Progenitor cell of endocrine pancreas (in vitro differentiated cells): ENCODE data around the gene XPNPEP2. TPM values are rescaled to one million over a fixed set of nuclear protein-coding genes. Genes with fewer than 3 reads are reported as not detected.

Experiments
- DNase-seq: peaks from one replicate; pipeline ENCODE4 v3.0.0; 2021; ENCODE audit warnings: low spot score; ENCODE audit not compliant: unreplicated experiment
- H3K27ac Mint-ChIP-seq: 2 replicates; pipeline ENCODE4 v1.8.0; 2021; ENCODE audit warnings: mild to moderate bottlenecking, moderate library complexity, mixed read lengths
- H3K27me3 Mint-ChIP-seq: 2 replicates; pipeline ENCODE4 v1.8.0; 2021; ENCODE audit warnings: mixed read lengths
- H3K36me3 Mint-ChIP-seq: 2 replicates; pipeline ENCODE4 v1.8.0; 2022; ENCODE audit warnings: mixed read lengths; ENCODE audit not compliant: insufficient read depth
- H3K4me1 Mint-ChIP-seq: 2 replicates; pipeline ENCODE4 v1.8.0; 2021; ENCODE audit warnings: low read depth, mixed read lengths
- H3K4me3 Mint-ChIP-seq: 2 replicates; pipeline ENCODE4 v1.8.0; 2021; ENCODE audit warnings: low read depth, mild to moderate bottlenecking, moderate library complexity, mixed read lengths
- H3K9me3 Mint-ChIP-seq: 2 replicates; pipeline ENCODE4 v1.8.0; 2021; ENCODE audit warnings: low read depth, mixed read lengths
- total RNA-seq: library from RNA; stranded (reverse); gene quantifications from 2 replicates; pipeline ENCODE4 v1.2.1, GENCODE V29; 2021
- TF ChIP-seq, protein P1 (sequence below): fragments of 200-600 bp; sonication (generic); IDR thresholded peaks from one replicate; pipeline ENCODE4 v1.5.0; 2021; ENCODE audit warnings: antibody characterized with exemption, mild to moderate bottlenecking; ENCODE audit not compliant: unreplicated experiment

The XPNPEP2 gene
- total RNA-seq, 1 donor from 2014 or later, result not detected

DNA sequence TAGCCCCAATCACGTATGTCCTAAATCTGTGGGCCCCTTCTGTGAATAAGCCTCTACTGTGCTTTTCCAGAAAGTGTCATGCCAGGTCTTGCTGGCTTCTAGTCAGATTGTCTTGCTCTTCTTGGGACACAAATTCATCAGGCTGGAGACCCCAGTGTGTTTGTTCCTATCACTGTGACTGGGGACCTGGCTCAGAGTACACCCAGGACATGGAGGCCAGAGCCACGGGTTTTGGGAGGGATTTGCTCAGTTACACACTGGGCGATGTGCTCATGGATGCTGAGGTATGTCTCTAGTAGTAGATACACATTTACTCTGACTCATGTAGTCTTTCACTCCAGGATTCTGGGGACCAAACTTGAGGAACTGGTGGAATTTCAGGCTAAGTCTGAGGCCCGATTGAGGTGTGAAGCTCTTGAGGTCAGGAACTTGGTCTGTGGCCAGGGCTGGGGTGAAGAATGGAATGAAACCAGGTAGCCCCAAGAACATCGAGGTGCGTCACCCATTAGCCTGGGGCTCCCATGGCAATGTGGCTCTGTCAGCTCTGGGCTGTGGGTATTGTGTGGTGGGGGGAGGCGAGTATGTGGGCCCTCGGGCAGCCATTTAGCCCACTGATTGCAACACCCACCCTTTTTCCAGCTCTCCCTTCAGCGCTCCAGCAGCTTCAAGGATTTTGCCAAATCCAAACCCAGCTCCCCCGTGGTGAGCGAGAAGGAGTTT lies 48.7 kb downstream of the XPNPEP2 start:
- H3K36me3 Mint-ChIP-seq, result no peaks in the 10 kb centered on the region
- no peak overlapping the region for H3K27ac Mint-ChIP-seq
- peaks cover 5% of the 10 kb centered on the region for H3K9me3 Mint-ChIP-seq
- H3K4me3 Mint-ChIP-seq, result no peak overlapping the region
- no peaks in the 10 kb centered on the region for H3K4me1 Mint-ChIP-seq
- TF ChIP-seq, protein P1, sequence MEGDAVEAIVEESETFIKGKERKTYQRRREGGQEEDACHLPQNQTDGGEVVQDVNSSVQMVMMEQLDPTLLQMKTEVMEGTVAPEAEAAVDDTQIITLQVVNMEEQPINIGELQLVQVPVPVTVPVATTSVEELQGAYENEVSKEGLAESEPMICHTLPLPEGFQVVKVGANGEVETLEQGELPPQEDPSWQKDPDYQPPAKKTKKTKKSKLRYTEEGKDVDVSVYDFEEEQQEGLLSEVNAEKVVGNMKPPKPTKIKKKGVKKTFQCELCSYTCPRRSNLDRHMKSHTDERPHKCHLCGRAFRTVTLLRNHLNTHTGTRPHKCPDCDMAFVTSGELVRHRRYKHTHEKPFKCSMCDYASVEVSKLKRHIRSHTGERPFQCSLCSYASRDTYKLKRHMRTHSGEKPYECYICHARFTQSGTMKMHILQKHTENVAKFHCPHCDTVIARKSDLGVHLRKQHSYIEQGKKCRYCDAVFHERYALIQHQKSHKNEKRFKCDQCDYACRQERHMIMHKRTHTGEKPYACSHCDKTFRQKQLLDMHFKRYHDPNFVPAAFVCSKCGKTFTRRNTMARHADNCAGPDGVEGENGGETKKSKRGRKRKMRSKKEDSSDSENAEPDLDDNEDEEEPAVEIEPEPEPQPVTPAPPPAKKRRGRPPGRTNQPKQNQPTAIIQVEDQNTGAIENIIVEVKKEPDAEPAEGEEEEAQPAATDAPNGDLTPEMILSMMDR, result no peak
- no peaks in the 10 kb centered on the region for H3K27me3 Mint-ChIP-seq
- DNase-seq, result no peak

DNA sequence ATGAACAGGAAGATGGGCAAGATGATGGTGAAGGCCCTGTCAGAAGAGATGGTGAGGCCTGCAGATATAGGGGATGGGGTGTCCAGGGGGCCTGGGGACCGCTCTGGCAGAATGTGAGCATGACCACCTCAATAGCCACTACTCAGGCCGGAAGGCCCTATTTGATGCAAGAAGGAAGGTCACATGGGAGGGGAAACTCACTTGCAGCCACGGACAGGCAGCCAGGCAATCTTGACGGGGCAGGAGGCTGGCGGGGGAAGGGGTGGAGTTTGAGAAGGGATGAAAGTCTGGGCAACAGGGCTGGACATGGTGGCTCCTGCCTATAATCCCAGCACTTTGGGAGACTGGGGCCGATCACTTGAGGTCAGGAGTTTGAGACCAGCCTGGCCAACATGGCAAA lies 49.7 kb downstream of the XPNPEP2 start:
- Mint-ChIP-seq H3K36me3 (no peaks in the 10 kb centered on the region), H3K27ac (no peak overlapping the region), H3K27me3 (no peaks in the 10 kb centered on the region), H3K4me1 (no peaks in the 10 kb centered on the region), H3K9me3 (peaks cover 5% of the 10 kb centered on the region), H3K4me3 (no peak overlapping the region)
- no peak for DNase-seq
- TF ChIP-seq, protein P1, result no peak

DNA sequence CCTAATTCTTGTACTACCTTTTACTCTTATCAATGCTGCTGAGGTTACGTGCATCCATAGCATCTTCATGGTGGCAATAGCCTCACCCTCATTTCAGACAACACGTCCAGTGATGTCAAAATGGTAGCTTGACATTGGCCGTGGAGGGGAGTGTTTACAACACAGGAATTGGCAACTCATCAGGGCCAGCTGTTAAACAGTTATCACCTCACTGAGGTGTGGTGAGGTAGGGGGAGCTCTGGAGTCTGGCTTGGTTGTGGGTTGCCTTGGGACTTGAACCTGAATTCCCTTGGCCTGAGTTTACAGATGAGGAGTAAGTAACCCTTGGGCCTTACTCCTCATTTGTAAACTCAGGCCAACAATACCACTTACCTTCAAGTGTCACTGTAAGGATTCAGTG lies 51.4 kb downstream of the XPNPEP2 start:
- H3K4me1 Mint-ChIP-seq, result no peaks in the 10 kb centered on the region
- no peaks in the 10 kb centered on the region for H3K36me3 Mint-ChIP-seq
- no peak overlapping the region for H3K27ac Mint-ChIP-seq
- H3K27me3 Mint-ChIP-seq, result no peaks in the 10 kb centered on the region
- TF ChIP-seq, protein P1, result no peak
- peaks cover 5% of the 10 kb centered on the region for H3K9me3 Mint-ChIP-seq
- H3K4me3 Mint-ChIP-seq, result no peak overlapping the region
- DNase-seq, result no peak

DNA sequence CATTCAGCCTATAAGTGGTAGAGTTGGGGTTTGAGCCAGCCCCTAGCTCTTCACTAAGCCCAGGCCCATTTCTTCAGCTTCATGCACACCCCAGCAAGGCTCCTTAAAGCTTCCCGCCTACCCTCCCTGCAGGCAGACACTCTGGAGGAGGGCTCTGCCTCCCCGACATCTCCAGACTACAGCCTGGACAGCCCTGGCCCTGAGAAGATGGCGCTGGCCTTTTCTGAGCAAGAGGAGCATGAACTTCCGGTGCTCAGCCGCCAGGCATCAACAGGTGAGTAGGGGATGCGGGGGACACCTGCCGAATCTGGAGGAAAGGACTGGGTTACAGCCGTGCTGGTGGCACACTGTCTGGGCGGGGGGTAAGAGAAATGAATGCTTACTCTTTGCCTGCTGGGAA lies 52.0 kb downstream of the XPNPEP2 start:
- Mint-ChIP-seq H3K27me3 (no peaks in the 10 kb centered on the region), H3K4me1 (no peaks in the 10 kb centered on the region), H3K9me3 (peaks cover 5% of the 10 kb centered on the region)

DNA sequence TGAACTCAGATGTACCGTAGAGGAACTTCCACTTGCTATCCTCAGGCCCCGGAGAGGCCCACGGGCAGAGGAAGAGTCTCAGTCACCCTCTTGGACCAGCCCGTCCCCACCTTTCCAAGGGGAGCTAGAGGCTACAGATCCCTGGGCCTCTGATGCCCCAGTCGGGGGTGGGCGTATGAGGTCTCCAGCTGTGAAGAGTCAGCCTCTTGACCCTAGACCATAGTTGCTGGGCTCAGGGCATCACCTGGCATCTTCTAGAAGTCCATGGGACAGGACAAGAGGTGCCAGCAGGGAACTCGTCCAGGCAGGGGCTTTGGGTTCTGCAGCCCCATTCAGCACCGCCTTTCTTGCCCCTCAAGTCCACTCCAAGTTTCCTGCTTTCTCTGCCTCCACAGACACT lies 52.6 kb downstream of the XPNPEP2 start:
- no peak for DNase-seq
- no peaks in the 10 kb centered on the region for H3K4me1 Mint-ChIP-seq

More for the DNA sequence above, 52.0 kb downstream of the XPNPEP2 start:
- no peak for DNase-seq
- Mint-ChIP-seq H3K27ac (no peak overlapping the region), H3K36me3 (no peaks in the 10 kb centered on the region), H3K4me3 (no peak overlapping the region)
- TF ChIP-seq, protein P1, result no peak

More for the DNA sequence above, 52.6 kb downstream of the XPNPEP2 start:
- Mint-ChIP-seq H3K27me3 (no peaks in the 10 kb centered on the region), H3K27ac (no peak overlapping the region), H3K9me3 (peaks cover 5% of the 10 kb centered on the region), H3K4me3 (no peak overlapping the region), H3K36me3 (no peaks in the 10 kb centered on the region)
- TF ChIP-seq, protein P1, result no peak
